Retinal pigment epithelial cell (primary cell): ENCODE results near the gene ZNF585A.
"Not testable (repeated sequence)": the region's sequence is repeated elsewhere in the genome, so short reads cannot be mapped to it uniquely, and the experiment has no call there.

Experiments used
- DNase-seq: peaks from one replicate; pipeline ENCODE4 v3.0.0-alpha.2; 2010; ENCODE audit warnings: low read depth
- H3K4me3 ChIP-seq: 2 replicates; pipeline ENCODE4 v1.5.1; 2011; ENCODE audit warnings: mild to moderate bottlenecking, low read length, control low read depth, moderate library complexity
- TF ChIP-seq, protein P1 (sequence below): conservative IDR thresholded peaks from 2 replicates; pipeline ENCODE4 v1.5.1; 2011; ENCODE audit warnings: low read depth, low read length, control low read depth, inconsistent platforms

The ZNF585A gene

DNA sequence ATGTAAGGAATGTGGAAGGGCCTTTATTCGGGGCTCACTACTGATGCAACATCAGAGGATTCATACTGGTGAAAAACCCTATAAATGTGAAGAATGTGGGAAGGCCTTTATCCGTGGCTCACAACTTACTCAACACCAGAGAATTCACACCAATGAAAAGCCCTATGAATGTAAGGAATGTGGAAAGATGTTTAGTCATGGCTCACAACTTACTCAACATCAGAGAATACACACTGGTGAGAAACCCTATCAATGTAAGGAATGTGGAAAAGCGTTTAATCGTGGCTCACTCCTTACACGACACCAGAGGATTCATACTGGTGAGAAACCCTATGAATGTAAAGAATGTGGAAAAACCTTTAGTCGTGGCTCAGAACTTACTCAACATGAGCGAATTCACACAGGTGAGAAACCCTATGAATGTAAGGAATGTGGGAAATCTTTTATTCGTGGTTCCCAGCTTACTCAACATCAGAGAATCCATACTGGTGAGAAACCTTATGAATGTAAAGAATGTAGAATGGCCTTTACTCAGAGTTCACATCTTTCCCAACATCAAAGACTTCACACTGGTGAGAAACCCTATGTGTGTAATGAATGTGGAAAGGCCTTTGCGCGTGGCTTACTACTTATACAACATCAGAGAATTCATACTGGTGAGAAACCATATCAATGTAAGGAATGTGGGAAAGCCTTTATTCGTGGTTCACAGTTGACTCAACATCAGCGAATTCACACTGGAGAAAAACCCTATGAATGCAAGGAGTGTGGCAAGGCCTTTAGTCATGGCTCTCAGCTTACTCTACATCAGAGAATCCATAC, 44.3 kb downstream of the ZNF585A start:
- TF ChIP-seq, protein P1, sequence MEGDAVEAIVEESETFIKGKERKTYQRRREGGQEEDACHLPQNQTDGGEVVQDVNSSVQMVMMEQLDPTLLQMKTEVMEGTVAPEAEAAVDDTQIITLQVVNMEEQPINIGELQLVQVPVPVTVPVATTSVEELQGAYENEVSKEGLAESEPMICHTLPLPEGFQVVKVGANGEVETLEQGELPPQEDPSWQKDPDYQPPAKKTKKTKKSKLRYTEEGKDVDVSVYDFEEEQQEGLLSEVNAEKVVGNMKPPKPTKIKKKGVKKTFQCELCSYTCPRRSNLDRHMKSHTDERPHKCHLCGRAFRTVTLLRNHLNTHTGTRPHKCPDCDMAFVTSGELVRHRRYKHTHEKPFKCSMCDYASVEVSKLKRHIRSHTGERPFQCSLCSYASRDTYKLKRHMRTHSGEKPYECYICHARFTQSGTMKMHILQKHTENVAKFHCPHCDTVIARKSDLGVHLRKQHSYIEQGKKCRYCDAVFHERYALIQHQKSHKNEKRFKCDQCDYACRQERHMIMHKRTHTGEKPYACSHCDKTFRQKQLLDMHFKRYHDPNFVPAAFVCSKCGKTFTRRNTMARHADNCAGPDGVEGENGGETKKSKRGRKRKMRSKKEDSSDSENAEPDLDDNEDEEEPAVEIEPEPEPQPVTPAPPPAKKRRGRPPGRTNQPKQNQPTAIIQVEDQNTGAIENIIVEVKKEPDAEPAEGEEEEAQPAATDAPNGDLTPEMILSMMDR = no peak
- H3K4me3 ChIP-seq = no peak overlapping the region
- DNase-seq = no peak

DNA sequence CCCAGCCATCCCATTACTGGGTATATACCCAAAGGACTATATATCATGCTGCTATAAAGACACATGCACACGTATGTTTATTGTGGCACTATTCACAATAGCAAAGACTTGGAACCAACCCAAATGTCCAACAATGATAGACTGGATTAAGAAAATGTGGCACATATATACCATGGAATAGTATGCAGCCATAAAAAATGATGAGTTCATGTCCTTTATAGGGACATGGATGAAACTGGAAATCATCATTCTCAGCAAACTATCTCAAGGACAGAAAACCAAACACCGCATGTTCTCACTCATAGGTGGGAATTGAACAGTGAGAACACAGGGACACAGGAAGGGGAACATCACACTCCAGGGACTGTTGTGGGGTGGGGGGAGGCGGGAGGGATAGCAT, 50.4 kb downstream of the ZNF585A start:
- not testable (repeated sequence) for DNase-seq, H3K4me3 ChIP-seq

DNA sequence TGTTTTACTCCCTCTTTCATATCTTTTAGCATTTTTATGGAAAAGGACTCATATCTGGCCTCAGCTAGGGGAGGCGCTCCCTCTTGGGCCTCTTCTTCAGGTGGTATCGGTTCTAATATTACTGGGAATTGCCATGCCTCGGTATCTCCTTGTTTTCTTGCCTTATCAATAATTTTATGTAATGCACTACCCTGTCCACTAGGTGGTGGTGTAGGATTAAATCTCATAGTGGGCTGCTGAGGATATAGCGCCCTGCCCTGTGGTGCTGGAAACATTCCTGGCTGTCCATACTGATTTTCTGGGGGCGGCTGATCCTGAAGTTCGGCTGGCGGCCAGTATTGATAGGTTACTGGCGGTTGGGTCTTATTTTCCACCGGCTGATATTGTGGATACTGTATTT, 58.5 kb downstream of the ZNF585A start:
- TF ChIP-seq, protein P1 = no peak

DNA sequence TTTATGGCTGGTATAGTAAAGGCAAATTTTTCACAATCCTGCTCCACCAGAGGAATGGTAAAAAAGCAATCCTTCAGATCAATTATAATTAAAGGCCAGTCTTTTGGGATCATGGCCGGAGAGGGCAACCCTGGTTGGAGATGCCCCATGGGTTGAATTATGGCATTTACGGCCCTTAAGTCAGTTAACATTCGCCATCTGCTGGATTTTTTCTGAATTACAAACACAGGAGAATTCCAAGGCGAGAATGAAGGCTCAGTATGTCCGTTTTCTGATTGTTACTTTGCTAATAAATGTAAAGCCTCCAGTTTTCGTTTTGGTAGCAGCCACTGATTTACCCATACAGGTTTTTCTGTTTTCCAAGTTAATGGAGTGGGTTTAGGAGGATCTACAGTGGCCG, 60.7 kb downstream of the ZNF585A start:
- H3K4me3 ChIP-seq, DNase-seq: not testable (repeated sequence)

More for the DNA sequence above, 58.5 kb downstream of the ZNF585A start:
- no peak for DNase-seq
- no peak overlapping the region for H3K4me3 ChIP-seq

DNA sequence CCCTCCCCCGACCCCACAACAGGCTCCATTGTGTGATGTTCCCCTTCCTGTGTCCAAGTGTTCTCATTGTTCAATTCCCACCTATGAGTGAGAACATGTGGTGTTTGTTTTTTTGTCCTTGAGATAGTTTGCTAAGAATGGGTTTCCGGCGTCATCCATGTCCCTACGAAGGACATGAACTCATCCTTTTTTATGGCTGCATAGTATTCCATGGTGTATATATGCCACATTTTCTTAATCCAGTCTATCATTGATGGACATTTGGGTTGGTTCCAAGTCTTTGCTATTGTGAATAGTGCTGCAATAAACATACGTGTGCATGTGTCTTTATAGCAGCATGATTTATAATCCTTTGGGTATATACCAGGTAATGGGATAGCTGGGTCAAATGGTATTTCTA, 68.4 kb downstream of the ZNF585A start:
- not testable (repeated sequence) for H3K4me3 ChIP-seq, DNase-seq

DNA sequence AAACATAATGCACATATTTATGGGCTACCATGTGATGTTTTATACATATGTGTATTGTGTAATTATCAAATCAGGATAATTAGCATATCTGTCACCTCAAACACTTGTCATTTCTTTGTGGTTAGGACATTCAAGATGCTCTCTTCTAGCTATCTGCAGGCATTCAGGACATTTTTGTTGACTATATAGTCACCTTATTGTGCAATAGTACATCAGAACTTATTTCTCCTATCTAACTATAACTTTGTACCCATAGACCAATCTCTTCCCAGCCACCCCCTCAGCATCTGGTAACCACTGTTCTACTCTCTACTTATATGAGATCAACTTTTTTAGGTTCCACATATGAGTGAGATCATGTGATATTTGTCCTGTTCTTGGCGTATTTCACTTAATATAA, 73.9 kb downstream of the ZNF585A start:
- no peak overlapping the region for H3K4me3 ChIP-seq
- no peak for DNase-seq
- TF ChIP-seq, protein P1 = no peak

DNA sequence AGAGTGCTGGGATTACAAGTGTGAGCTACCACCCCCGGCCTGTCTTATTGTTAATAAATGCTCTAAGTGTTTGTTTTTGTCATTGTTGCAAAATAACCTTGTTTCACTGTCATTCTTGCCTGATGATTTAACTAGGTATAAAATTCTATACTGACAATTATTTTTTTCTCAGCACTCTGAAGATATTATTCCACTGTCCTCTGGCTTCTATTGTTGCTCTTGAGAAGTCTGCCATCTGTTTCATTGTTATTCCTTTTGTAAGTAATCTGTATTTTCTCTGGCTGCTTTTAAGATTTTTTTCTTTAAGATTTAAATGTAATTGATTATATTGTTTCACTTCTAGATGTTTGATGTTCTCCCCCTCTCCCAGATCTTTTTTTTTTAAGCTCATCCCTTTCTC, 76.6 kb downstream of the ZNF585A start:
- TF ChIP-seq, protein P1 = no peak
- no peak for DNase-seq
- H3K4me3 ChIP-seq = no peak overlapping the region
